ENCODE data around the gene ACOT11. TPM values are rescaled to one million over a fixed set of nuclear protein-coding genes. Genes with fewer than 3 reads are reported as not detected.

Gene ACOT11
- total RNA-seq, 1 donor from 2014 or later: 0.35 TPM

DNA sequence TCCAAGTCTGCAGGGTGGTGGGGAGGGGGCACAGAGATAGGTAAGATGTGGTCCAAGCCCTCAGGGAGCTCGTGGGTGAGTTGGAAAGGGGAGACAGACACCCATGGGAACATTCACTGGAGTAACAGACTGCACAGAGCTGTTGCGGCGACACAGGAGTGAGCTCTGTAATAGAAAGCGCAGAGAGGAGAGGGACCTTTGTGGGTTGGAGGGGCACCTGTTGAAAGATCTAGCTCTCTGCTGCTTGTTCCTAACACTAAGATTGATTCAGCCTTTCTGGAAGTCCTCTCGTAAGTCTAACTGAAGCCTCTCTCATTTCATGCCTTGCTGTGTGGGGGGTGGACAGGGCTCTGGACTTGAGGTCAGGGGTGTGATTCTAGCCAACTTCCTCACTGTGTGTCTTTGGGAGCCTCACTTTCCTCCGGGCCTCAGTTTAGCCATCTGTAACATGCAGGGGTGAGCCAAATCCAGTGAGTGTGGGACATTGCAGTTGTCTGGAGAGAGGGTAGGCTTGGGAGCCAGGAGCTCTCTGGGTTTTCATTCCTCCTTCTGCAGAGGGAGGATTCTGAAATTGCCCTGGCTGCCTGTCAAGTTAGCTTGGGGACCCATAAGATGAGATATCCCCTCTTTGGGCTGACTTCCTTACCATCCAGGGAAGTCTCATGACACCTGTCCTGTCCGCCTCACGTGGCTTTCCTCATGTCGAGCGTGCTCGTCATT is 2.0 kb upstream of the ACOT11 start:
- Mint-ChIP-seq H3K27me3 (ENCODE audit: unreplicated experiment) (peaks cover 5% of the 10 kb centered on the region), H3K27ac (ENCODE audit: unreplicated experiment) (no peak overlapping the region), H3K4me3 (ENCODE audit: unreplicated experiment) (no peak overlapping the region), H3K9me3 (ENCODE audit: unreplicated experiment) (no peaks in the 10 kb centered on the region), H3K4me1 (ENCODE audit: unreplicated experiment) (peaks cover 10% of the 10 kb centered on the region), H3K36me3 (ENCODE audit: unreplicated experiment) (no peaks in the 10 kb centered on the region)
- no peak for TF ChIP-seq CTCF (IDR thresholded peaks at IDR 0.05)
- DNase-seq (ENCODE audit: extremely low spot score, unreplicated experiment): no peak

DNA sequence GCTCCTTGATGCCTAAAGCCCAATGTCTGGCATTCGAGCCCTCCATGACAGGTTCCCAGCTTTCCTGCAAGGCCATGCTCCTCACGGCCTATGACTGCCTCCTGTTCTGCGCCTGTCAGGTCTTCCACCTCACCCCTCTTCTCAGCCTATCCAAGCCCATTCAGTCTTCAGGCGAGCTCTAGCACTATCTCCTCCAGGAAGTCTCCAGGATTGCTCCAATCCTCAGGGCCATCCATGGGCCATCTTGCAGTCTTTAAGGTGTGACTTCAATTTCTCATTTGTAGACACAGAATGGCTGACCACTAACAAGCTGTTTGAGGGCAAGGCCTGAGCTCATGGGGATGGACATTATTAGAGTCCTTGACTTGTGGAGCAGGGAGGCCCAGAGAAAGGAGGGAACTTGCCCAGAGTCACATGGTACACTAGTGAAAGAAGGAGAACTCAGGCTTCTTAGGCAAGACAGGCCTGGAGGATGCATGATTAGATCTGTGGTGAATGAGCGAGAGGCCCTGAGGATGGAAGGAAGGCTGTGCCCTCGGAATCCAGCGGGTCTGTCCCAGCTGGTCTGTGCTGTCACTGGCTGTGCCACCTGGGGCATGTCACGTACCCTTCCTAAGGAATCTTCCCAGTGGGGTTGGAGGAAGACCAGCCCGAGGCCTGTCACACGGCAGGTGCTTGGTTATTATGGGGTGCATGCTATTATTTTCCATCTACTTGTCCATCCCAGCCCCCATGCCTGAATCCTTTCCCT is 1.2 kb upstream of the ACOT11 start:
- Mint-ChIP-seq H3K27me3 (ENCODE audit: unreplicated experiment) (peaks cover 2% of the 10 kb centered on the region), H3K4me3 (ENCODE audit: unreplicated experiment) (no peak overlapping the region), H3K4me1 (ENCODE audit: unreplicated experiment) (peaks cover 7% of the 10 kb centered on the region), H3K27ac (ENCODE audit: unreplicated experiment) (no peak overlapping the region), H3K9me3 (ENCODE audit: unreplicated experiment) (no peaks in the 10 kb centered on the region), H3K36me3 (ENCODE audit: unreplicated experiment) (no peaks in the 10 kb centered on the region)
- no peak for TF ChIP-seq CTCF (IDR thresholded peaks at IDR 0.05)
- DNase-seq (ENCODE audit: extremely low spot score, unreplicated experiment): no peak

- Mint-ChIP-seq H3K27ac (ENCODE audit: unreplicated experiment) (no peak overlapping the region), H3K36me3 (ENCODE audit: unreplicated experiment) (no peaks in the 10 kb centered on the region), H3K4me3 (ENCODE audit: unreplicated experiment) (no peak overlapping the region), H3K9me3 (ENCODE audit: unreplicated experiment) (no peaks in the 10 kb centered on the region), H3K27me3 (ENCODE audit: unreplicated experiment) (peaks cover 2% of the 10 kb centered on the region), H3K4me1 (ENCODE audit: unreplicated experiment) (no peaks in the 10 kb centered on the region)
- DNase-seq (ENCODE audit: extremely low spot score, unreplicated experiment): no peak
- no peak for TF ChIP-seq CTCF (IDR thresholded peaks at IDR 0.05)
These were observed 489 bp downstream of the ACOT11 start for GRCh38 chr1:54548389-54549044.

DNA sequence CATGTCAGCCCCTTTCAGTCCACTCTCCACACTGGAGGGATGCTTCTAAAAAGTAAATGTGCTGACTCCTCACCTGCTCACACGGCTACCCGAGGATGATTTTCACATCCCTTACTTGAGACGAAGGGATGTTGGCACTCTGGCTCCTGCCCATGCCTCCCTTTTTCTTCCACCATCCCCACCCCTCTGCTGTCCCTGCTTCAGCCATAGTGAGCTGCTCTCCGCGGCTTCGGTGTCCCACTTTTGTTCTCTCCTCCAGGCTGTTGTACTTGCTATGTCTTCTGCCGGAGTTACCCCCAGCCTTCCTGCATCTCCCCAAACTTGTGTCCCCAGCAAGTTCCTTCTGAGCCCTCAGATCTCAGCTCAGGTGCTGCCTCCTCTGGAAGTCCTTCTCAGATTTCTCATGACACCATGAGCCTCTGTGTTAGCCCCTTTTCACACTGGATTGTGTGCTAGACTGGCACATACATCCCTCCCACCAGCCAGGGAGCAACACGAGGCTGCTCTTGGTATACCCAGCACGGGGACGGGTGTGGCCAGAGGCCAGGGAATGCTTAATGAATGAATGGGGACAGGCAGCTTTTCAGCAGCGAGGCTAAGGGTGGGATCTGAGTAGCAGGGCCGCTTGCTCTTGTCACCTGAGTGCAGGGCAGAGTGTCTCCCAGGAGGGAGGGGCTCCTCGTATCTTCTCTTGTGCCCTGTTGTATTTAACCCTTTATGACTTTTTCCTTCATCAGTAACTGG is 1.3 kb downstream of the ACOT11 start:
- no peak overlapping the region for H3K27ac Mint-ChIP-seq (ENCODE audit: unreplicated experiment)
- TF ChIP-seq CTCF (IDR thresholded peaks at IDR 0.05): no peak
- no peaks in the 10 kb centered on the region for H3K4me1 Mint-ChIP-seq (ENCODE audit: unreplicated experiment)
- H3K4me3 Mint-ChIP-seq (ENCODE audit: unreplicated experiment): no peak overlapping the region
- no peak for DNase-seq (ENCODE audit: extremely low spot score, unreplicated experiment)
- H3K9me3 Mint-ChIP-seq (ENCODE audit: unreplicated experiment): no peaks in the 10 kb centered on the region
- peaks cover 2% of the 10 kb centered on the region for H3K27me3 Mint-ChIP-seq (ENCODE audit: unreplicated experiment)
- no peaks in the 10 kb centered on the region for H3K36me3 Mint-ChIP-seq (ENCODE audit: unreplicated experiment)

All from osteocyte (in vitro differentiated cells).